Smooth muscle cell (in vitro differentiated cells): ENCODE results near the gene SHROOM2. TPM values are rescaled to one million over a fixed set of nuclear protein-coding genes. Genes with fewer than 3 reads are reported as not detected.

Experiments used
- DNase-seq: peaks from one replicate; lab custom pipeline; 2025; ENCODE audit not compliant: unreplicated experiment; lab: John Stamatoyannopoulos, UW
- H2AFZ ChIP-seq: fragments of 200-600 bp; sonication (generic); 2 replicates; pipeline ENCODE4 v1.6.0; 2016; ENCODE audit warnings: antibody characterized with exemption, low read depth, mild to moderate bottlenecking
- H3F3A ChIP-seq: fragments of 200-600 bp; sonication (generic); 2 replicates; pipeline ENCODE4 v1.6.0; 2017; ENCODE audit warnings: antibody characterized with exemption, low read depth
- H3K27ac ChIP-seq: fragments of 200-600 bp; sonication (generic); 2 replicates; pipeline ENCODE4 v1.5.1; 2016; ENCODE audit warnings: low read depth, mild to moderate bottlenecking
- H3K27me3 ChIP-seq: fragments of 200-600 bp; sonication (generic); 2 replicates; pipeline ENCODE4 v1.6.1; 2016; ENCODE audit warnings: low read depth, mild to moderate bottlenecking
- H3K36me3 ChIP-seq: fragments of 200-600 bp; sonication (generic); 2 replicates; pipeline ENCODE4 v1.5.1; 2016; ENCODE audit warnings: low read depth
- H3K4me1 ChIP-seq: fragments of 200-600 bp; sonication (generic); 2 replicates; pipeline ENCODE4 v1.5.1; 2016; ENCODE audit warnings: low read depth
- H3K4me2 ChIP-seq: fragments of 200-600 bp; sonication (generic); 2 replicates; pipeline ENCODE4 v1.6.0; 2016; ENCODE audit warnings: mild to moderate bottlenecking
- H3K4me3 ChIP-seq: fragments of 200-600 bp; sonication (generic); 2 replicates; pipeline ENCODE4 v1.5.1; 2016; ENCODE audit warnings: mild to moderate bottlenecking
- H3K79me2 ChIP-seq: fragments of 200-600 bp; sonication (generic); 2 replicates; pipeline ENCODE4 v1.6.0; 2016; ENCODE audit warnings: low read depth, mild to moderate bottlenecking
- H3K9ac ChIP-seq: fragments of 200-600 bp; sonication (generic); 2 replicates; pipeline ENCODE4 v1.6.0; 2016; ENCODE audit warnings: low read depth
- H3K9me3 ChIP-seq: fragments of 200-600 bp; sonication (generic); replicated peaks from 2 replicates; pipeline ENCODE4 v1.5.1; 2016; ENCODE audit warnings: low read depth
- H4K20me1 ChIP-seq: fragments of 200-600 bp; sonication (generic); 2 replicates; pipeline ENCODE4 v1.6.0; 2016; ENCODE audit warnings: low read depth
- CTCF ChIP-seq: fragments of 200-600 bp; sonication (generic); IDR thresholded peaks from 2 replicates; pipeline ENCODE4 v1.5.1; 2017; ENCODE audit warnings: borderline replicate concordance, mild to moderate bottlenecking, antibody characterized with exemption; ENCODE audit not compliant: insufficient read depth, poor library complexity, severe bottlenecking
- WGBS: methylation state at CpG from one replicate; pipeline ENCODE4 v1.1.7; 2016; ENCODE audit warnings: low lambda C conversion rate; 5-methylcytosine and 5-hydroxymethylcytosine counted together
- polyA plus RNA-seq: library from polyadenylated mRNA; unstranded; fragments of >200 nt; fragmentation: Nextera tagmentation; extraction: Ambion mirVana; gene quantifications from 2 replicates; pipeline ENCODE4 v1.2.1, GENCODE V29; 2016
- total RNA-seq: library from RNA; depleted of rRNA; stranded (reverse); fragments of >200 nt; gene quantifications from 2 replicates; pipeline ENCODE4 v1.2.3, GENCODE V29; 2014

Gene SHROOM2
- total and polyA plus RNA-seq, 2 experiments from 2014 or later = 5.5 to 8.9 TPM

GRCh38 chrX:9884031-9884779, 98.0 kb downstream of the SHROOM2 start:
- no peak overlapping the region for H3K27ac ChIP-seq
- H3K27me3 ChIP-seq = no peaks in the 10 kb centered on the region
- no peak for DNase-seq
- WGBS = 60% methylated on average over 9 of the region's 9 CpGs
- H3K4me1 ChIP-seq = no peaks in the 10 kb centered on the region
- TF ChIP-seq CTCF = no peak
- H2AFZ ChIP-seq = no peak overlapping the region
- no peak overlapping the region for H3K9ac ChIP-seq
- H3K4me3 ChIP-seq = no peak overlapping the region
- H3K9me3 ChIP-seq = no peaks in the 10 kb centered on the region
- H3K36me3 ChIP-seq = no peaks in the 10 kb centered on the region
- H4K20me1 ChIP-seq = no peaks in the 10 kb centered on the region
- no peaks in the 10 kb centered on the region for H3K79me2 ChIP-seq
- no peaks in the 10 kb centered on the region for H3F3A ChIP-seq
- no peak overlapping the region for H3K4me2 ChIP-seq

- WGBS = 31% methylated on average over 8 of the region's 8 CpGs
- no peaks in the 10 kb centered on the region for H3K9me3 ChIP-seq
Observed at GRCh38 chrX:9885150-9885549, 98.9 kb downstream of the SHROOM2 start.

GRCh38 chrX:9887659-9888297, 101.5 kb downstream of the SHROOM2 start:
- H3K4me1 ChIP-seq = no peaks in the 10 kb centered on the region
- H3K4me3 ChIP-seq = no peak overlapping the region
- H4K20me1 ChIP-seq = no peaks in the 10 kb centered on the region
- TF ChIP-seq CTCF = no peak
- no peaks in the 10 kb centered on the region for H3F3A ChIP-seq
- no peak overlapping the region for H3K27ac ChIP-seq
- WGBS = 74% methylated on average over 11 of the region's 11 CpGs
- no peaks in the 10 kb centered on the region for H3K27me3 ChIP-seq
- H3K9me3 ChIP-seq = no peaks in the 10 kb centered on the region
- no peak for DNase-seq
- no peaks in the 10 kb centered on the region for H3K79me2 ChIP-seq
- H3K36me3 ChIP-seq = no peaks in the 10 kb centered on the region
- no peak overlapping the region for H2AFZ ChIP-seq
- H3K4me2 ChIP-seq = no peak overlapping the region
- H3K9ac ChIP-seq = no peak overlapping the region

More at GRCh38 chrX:9885150-9885549, 98.9 kb downstream of the SHROOM2 start:
- Histone ChIP-seq H3K9ac (no peak overlapping the region), H3K27ac (no peak overlapping the region), H2AFZ (no peak overlapping the region), H3K27me3 (no peaks in the 10 kb centered on the region), H3K4me2 (no peak overlapping the region), H3F3A (no peaks in the 10 kb centered on the region), H3K79me2 (no peaks in the 10 kb centered on the region), H4K20me1 (no peaks in the 10 kb centered on the region), H3K4me3 (no peak overlapping the region), H3K4me1 (no peaks in the 10 kb centered on the region), H3K36me3 (no peaks in the 10 kb centered on the region)
- DNase-seq = no peak
- peak; percentile 52 for TF ChIP-seq CTCF
